GM23248 (cell line): Measurements from ENCODE around the gene FBXO40. TPM values are rescaled to one million over a fixed set of nuclear protein-coding genes. Genes with fewer than 3 reads are reported as not detected.

Experiments
- DNase-seq: peaks from one replicate; pipeline ENCODE4 v3.0.0-alpha.2; 2015
- H2AFZ ChIP-seq: fragments of 200-600 bp; sonication (generic); 2 replicates; pipeline ENCODE4 v1.6.1; 2016; ENCODE audit warnings: antibody characterized with exemption
- H3F3A ChIP-seq: fragments of 200-600 bp; sonication (generic); 2 replicates; pipeline ENCODE4 v1.6.1; 2016; ENCODE audit warnings: mild to moderate bottlenecking, antibody characterized with exemption, mixed run types; ENCODE audit not compliant: insufficient read depth
- H3K27ac ChIP-seq: fragments of 200-600 bp; sonication (generic); 2 replicates; pipeline ENCODE4 v1.5.1; 2016; ENCODE audit warnings: mild to moderate bottlenecking
- H3K27me3 ChIP-seq: fragments of 200-600 bp; sonication (generic); replicated peaks from 2 replicates; pipeline ENCODE4 v1.6.1; 2016; ENCODE audit warnings: mild to moderate bottlenecking; ENCODE audit not compliant: insufficient read depth
- H3K36me3 ChIP-seq: fragments of 200-600 bp; sonication (generic); 2 replicates; pipeline ENCODE4 v1.6.1; 2016; ENCODE audit warnings: low read depth, mild to moderate bottlenecking
- H3K4me1 ChIP-seq: fragments of 200-600 bp; sonication (generic); 2 replicates; pipeline ENCODE4 v1.6.1; 2016; ENCODE audit warnings: mild to moderate bottlenecking; ENCODE audit not compliant: insufficient read depth
- H3K4me2 ChIP-seq: fragments of 200-600 bp; sonication (generic); one replicate; pipeline ENCODE4 v1.6.1; 2016; ENCODE audit warnings: mild to moderate bottlenecking; ENCODE audit not compliant: unreplicated experiment
- H3K4me3 ChIP-seq: fragments of 200-600 bp; sonication (generic); 2 replicates; pipeline ENCODE4 v1.5.1; 2016; ENCODE audit warnings: mild to moderate bottlenecking
- H3K79me2 ChIP-seq: fragments of 200-600 bp; sonication (generic); 2 replicates; pipeline ENCODE4 v1.6.1; 2016; ENCODE audit warnings: mild to moderate bottlenecking; ENCODE audit not compliant: insufficient read depth
- H3K9ac ChIP-seq: fragments of 200-600 bp; sonication (generic); 2 replicates; pipeline ENCODE4 v1.6.1; 2016; ENCODE audit warnings: mild to moderate bottlenecking
- H3K9me2 ChIP-seq: fragments of 200-600 bp; sonication (generic); 2 replicates; pipeline ENCODE4 v1.6.1; 2016; ENCODE audit warnings: mixed run types, mild to moderate bottlenecking, moderate library complexity; ENCODE audit not compliant: insufficient read depth
- H3K9me3 ChIP-seq: fragments of 200-600 bp; sonication (generic); one replicate; pipeline ENCODE4 v1.6.1; 2017; ENCODE audit warnings: low read depth
- H4K20me1 ChIP-seq: fragments of 200-600 bp; sonication (generic); 2 replicates; pipeline ENCODE4 v1.6.0; 2016; ENCODE audit not compliant: insufficient read depth
- EZH2 ChIP-seq: fragments of 200-600 bp; sonication (generic); IDR thresholded peaks from 2 replicates; pipeline ENCODE4 v1.6.1; 2018; ENCODE audit warnings: antibody characterized with exemption, mild to moderate bottlenecking; ENCODE audit not compliant: insufficient read depth, poor library complexity, severe bottlenecking
- EZH2phosphoT487 ChIP-seq: fragments of 200-600 bp; sonication (generic); IDR thresholded peaks from 2 replicates; pipeline ENCODE4 v1.6.1; 2018; ENCODE audit warnings: antibody characterized with exemption, moderate library complexity, mild to moderate bottlenecking, low read depth; ENCODE audit not compliant: insufficient read depth
- WGBS, 2 experiments: methylation state at CpG; one replicate each; pipeline ENCODE4 v1.1.6; 2015 to 2017; ENCODE audit warnings: low lambda C conversion rate in 2 of 2, low coverage in 1 of 2; ENCODE audit errors: missing lambda C conversion rate in 2 of 2; 5-methylcytosine and 5-hydroxymethylcytosine counted together
- in situ Hi-C: fragments of 300-500 bp; cut with MboI; formaldehyde crosslinking; loops from 2 replicates; pipeline ENCODE4 v1.15.0; 2020
- polyA plus RNA-seq: library from polyadenylated mRNA; unstranded; fragments of >200 nt; fragmentation: Nextera tagmentation; extraction: Ambion mirVana; gene quantifications from 2 replicates; pipeline ENCODE4 v1.2.1, GENCODE V29; 2016
- total RNA-seq: library from RNA; depleted of rRNA; stranded (reverse); fragments of >200 nt; shearing (Covaris generic); gene quantifications from 2 replicates; pipeline ENCODE4 v1.2.3, GENCODE V29; 2014

The FBXO40 gene
- total and polyA plus RNA-seq, 2 experiments from 2014 or later = not detected

- Histone ChIP-seq H3K79me2 (no peaks in the 10 kb centered on the region), H3F3A (no peaks in the 10 kb centered on the region), H3K27me3 (no peaks in the 10 kb centered on the region), H3K36me3 (peaks cover 6% of the 10 kb centered on the region; the same call in 1 of the 2 replicates), H3K4me1 (no peaks in the 10 kb centered on the region), H3K4me2 (no peak overlapping the region), H3K27ac (no peak overlapping the region), H3K4me3 (no peak overlapping the region), H3K9me3 (no peaks in the 10 kb centered on the region), H2AFZ (no peak overlapping the region), H4K20me1 (no peaks in the 10 kb centered on the region), H3K9ac (no peak overlapping the region), H3K9me2 (no peaks in the 10 kb centered on the region)
- WGBS, 2 experiments = 87 to 95% methylated on average over 9 of the region's 9 CpGs
- in situ Hi-C loops = no loop called here
- TF ChIP-seq EZH2 = no peak
- no peak for TF ChIP-seq EZH2phosphoT487
- DNase-seq = no peak
Observed at GRCh38 chr3:121642601-121643314, 49.6 kb downstream of the FBXO40 start.

GRCh38 chr3:121645054-121645453 lies 51.9 kb downstream of the FBXO40 start:
- Histone ChIP-seq H3K4me1 (no peaks in the 10 kb centered on the region), H3K4me3 (no peak overlapping the region), H3F3A (no peaks in the 10 kb centered on the region), H4K20me1 (no peaks in the 10 kb centered on the region), H3K79me2 (no peaks in the 10 kb centered on the region), H3K9me2 (no peaks in the 10 kb centered on the region), H3K4me2 (no peak overlapping the region), H3K27me3 (no peaks in the 10 kb centered on the region), H2AFZ (no peak overlapping the region), H3K27ac (no peak overlapping the region), H3K9ac (no peak overlapping the region), H3K36me3 (no peaks in the 10 kb centered on the region), H3K9me3 (no peaks in the 10 kb centered on the region)
- in situ Hi-C loops = no loop called here
- no peak for DNase-seq
- WGBS, 2 experiments = 95 to 98% methylated on average over 5 of the region's 5 CpGs
- TF ChIP-seq EZH2 (no peak), EZH2phosphoT487 (no peak)

GRCh38 chr3:121648219-121648958 lies 55.2 kb downstream of the FBXO40 start:
- H2AFZ ChIP-seq = no peak overlapping the region
- WGBS, 2 experiments = 36 to 42% methylated on average over 6 of the region's 6 CpGs
- H3K79me2 ChIP-seq = no peaks in the 10 kb centered on the region
- H3K9me3 ChIP-seq = no peaks in the 10 kb centered on the region
- H3K9me2 ChIP-seq = no peaks in the 10 kb centered on the region
- H3F3A ChIP-seq = no peaks in the 10 kb centered on the region
- TF ChIP-seq EZH2phosphoT487 = no peak
- no peak for TF ChIP-seq EZH2
- no peak for DNase-seq
- no peaks in the 10 kb centered on the region for H3K27me3 ChIP-seq
- H4K20me1 ChIP-seq = no peaks in the 10 kb centered on the region
- H3K9ac ChIP-seq = no peak overlapping the region
- no peaks in the 10 kb centered on the region for H3K4me1 ChIP-seq
- in situ Hi-C loops = no loop called here
- H3K27ac ChIP-seq = no peak overlapping the region
- H3K4me2 ChIP-seq = no peak overlapping the region
- H3K4me3 ChIP-seq = no peak overlapping the region
- no peaks in the 10 kb centered on the region for H3K36me3 ChIP-seq

GRCh38 chr3:121649645-121650044 lies 56.5 kb downstream of the FBXO40 start:
- DNase-seq = peak; percentile 43
- no peak overlapping the region for H2AFZ ChIP-seq
- H3K4me1 ChIP-seq = no peaks in the 10 kb centered on the region
- H4K20me1 ChIP-seq = no peaks in the 10 kb centered on the region
- H3K36me3 ChIP-seq = no peaks in the 10 kb centered on the region
- no peak for TF ChIP-seq EZH2
- TF ChIP-seq EZH2phosphoT487 = no peak
- in situ Hi-C loops = no loop called here
- no peaks in the 10 kb centered on the region for H3F3A ChIP-seq
- H3K27me3 ChIP-seq = no peaks in the 10 kb centered on the region
- no peak overlapping the region for H3K4me3 ChIP-seq
- H3K79me2 ChIP-seq = no peaks in the 10 kb centered on the region
- H3K4me2 ChIP-seq = no peak overlapping the region
- no peaks in the 10 kb centered on the region for H3K9me3 ChIP-seq
- no peaks in the 10 kb centered on the region for H3K9me2 ChIP-seq
- H3K27ac ChIP-seq = no peak overlapping the region
- no peak overlapping the region for H3K9ac ChIP-seq

GRCh38 chr3:121651684-121652083 lies 58.5 kb downstream of the FBXO40 start:
- no peak overlapping the region for H3K4me2 ChIP-seq
- H3K27me3 ChIP-seq = no peaks in the 10 kb centered on the region
- in situ Hi-C loops = no loop called here
- H3K4me1 ChIP-seq = no peaks in the 10 kb centered on the region
- H2AFZ ChIP-seq = no peak overlapping the region
- no peak overlapping the region for H3K9ac ChIP-seq
- no peaks in the 10 kb centered on the region for H3K9me3 ChIP-seq
- no peaks in the 10 kb centered on the region for H3K79me2 ChIP-seq
- no peak overlapping the region for H3K4me3 ChIP-seq
- no peaks in the 10 kb centered on the region for H4K20me1 ChIP-seq
- no peaks in the 10 kb centered on the region for H3K9me2 ChIP-seq
- no peaks in the 10 kb centered on the region for H3F3A ChIP-seq
- TF ChIP-seq EZH2phosphoT487 = no peak
- no peak for TF ChIP-seq EZH2
- H3K36me3 ChIP-seq = no peaks in the 10 kb centered on the region
- no peak overlapping the region for H3K27ac ChIP-seq
- peak; percentile 14 for DNase-seq
